GM12878 (cell line): ENCODE measurements around the gene NBEA. TPM values are rescaled to one million over a fixed set of nuclear protein-coding genes. Genes with fewer than 3 reads are reported as not detected.

Source experiments
- ATAC-seq: fragments of 200-7000 bp; cut with Tn5 transposase; 3 replicates; pipeline ENCODE4 v1.9.1; 2020; ENCODE audit warnings: mild to moderate bottlenecking, moderate library complexity
- BruUV-seq: library from RNA; stranded (reverse); fragments of 400-500 nt; replicated peaks from 2 replicates; lab custom pipeline; 2021; lab: Mats Ljungman, UMichigan
- CTCF ChIA-PET: fragments of 300-600 bp; sonication (Branson Sonifier 250); formaldehyde crosslinking; extraction: SDS; loops from one replicate; lab custom pipeline; 2021; ENCODE audit warnings: inconsistent platforms; lab: Yijun Ruan, JAX
- POLR2A ChIA-PET: fragments of 350-600 bp; formaldehyde crosslinking; extraction: SDS; loops from one replicate; lab custom pipeline; 2021; ENCODE audit warnings: inconsistent platforms; lab: Charles Lee
- RAD21 ChIA-PET: fragments of 300-600 bp; sonication (Branson Sonifier 250); formaldehyde crosslinking; loops from one replicate; lab custom pipeline; 2023; ENCODE audit warnings: antibody characterized with exemption; ENCODE audit not compliant: unreplicated experiment; lab: Charles Lee
- SMC1A ChIA-PET: fragments of 300-600 bp; sonication (Branson Sonifier 250); formaldehyde crosslinking; loops from one replicate; lab custom pipeline; 2023; ENCODE audit not compliant: unreplicated experiment, uncharacterized antibody; lab: Charles Lee
- DNase-seq: peaks from one replicate; pipeline ENCODE4 v3.0.0-alpha.2; 2011; ENCODE audit warnings: low read depth, low spot score
- FAIRE-seq: peaks from 3 replicates; lab custom pipeline; 2011; peaks lifted over from hg19 to GRCh38; lab: Jason Lieb, UNC
- H2AFZ ChIP-seq: 2 replicates; pipeline ENCODE4 v1.6.0; 2011; ENCODE audit warnings: low read depth, low read length, control low read depth; ENCODE audit not compliant: control insufficient read depth
- H3K27ac ChIP-seq: 2 replicates; pipeline ENCODE4 v1.5.1; 2011; ENCODE audit warnings: control low read depth; ENCODE audit not compliant: control insufficient read depth, insufficient read depth
- H3K27me3 ChIP-seq, 2 experiments: replicated peaks in 1 of 2; 2 replicates each; pipeline versions ENCODE4 v1.6.0 to v1.6.1; 2011; ENCODE audit warnings: low read length in 1 of 2; ENCODE audit not compliant: control insufficient read depth in 2 of 2, insufficient read depth in 2 of 2
- H3K36me3 ChIP-seq, 2 experiments: 2 replicates each; pipeline ENCODE4 v1.5.1; 2011; ENCODE audit warnings: low read length in 1 of 2; ENCODE audit not compliant: control insufficient read depth in 2 of 2, insufficient read depth in 2 of 2
- H3K4me1 ChIP-seq: 2 replicates; pipeline ENCODE4 v1.6.1; 2011; ENCODE audit warnings: mild to moderate bottlenecking, low read length, moderate library complexity, mixed read lengths; ENCODE audit not compliant: control insufficient read depth, insufficient read depth
- H3K4me2 ChIP-seq: 2 replicates; pipeline ENCODE4 v1.6.0; 2011; ENCODE audit warnings: control low read depth; ENCODE audit not compliant: control insufficient read depth, insufficient read depth
- H3K4me3 ChIP-seq: fragments of 200-600 bp; sonication (generic); 2 replicates; pipeline ENCODE4 v1.5.1; 2016
- H3K79me2 ChIP-seq: 2 replicates; pipeline ENCODE4 v1.6.0; 2011; ENCODE audit warnings: low read length; ENCODE audit not compliant: control insufficient read depth, insufficient read depth
- H3K9ac ChIP-seq: 2 replicates; pipeline ENCODE4 v1.8.0; 2011; ENCODE audit warnings: low read length, control low read depth, mixed read lengths; ENCODE audit not compliant: control insufficient read depth, insufficient read depth
- H3K9me3 ChIP-seq: replicated peaks from 3 replicates; pipeline ENCODE4 v1.5.1; 2011; ENCODE audit warnings: mild to moderate bottlenecking, low read length; ENCODE audit not compliant: control insufficient read depth, insufficient read depth
- H4K20me1 ChIP-seq: 2 replicates; pipeline ENCODE4 v1.6.0; 2011; ENCODE audit not compliant: control insufficient read depth, insufficient read depth
- BHLHE40 ChIP-seq, 2 experiments: fragments of 450-650 bp in 1 of 2; IDR thresholded peaks; 2 replicates each; pipeline ENCODE4 v1.6.1; 2011 to 2017; ENCODE audit warnings: low read depth in 2 of 2, borderline replicate concordance in 1 of 2, improper control_type of control experiment in 1 of 2, low read length in 1 of 2, mild to moderate bottlenecking in 1 of 2
- GABPA ChIP-seq: IDR thresholded peaks from 2 replicates; pipeline ENCODE4 v1.6.1; 2014; ENCODE audit warnings: antibody characterized with exemption, low read depth, mild to moderate bottlenecking, inconsistent platforms
- IRF3 ChIP-seq: fragments of 450-650 bp; IDR thresholded peaks from 2 replicates; pipeline ENCODE4 v1.6.1; 2014; ENCODE audit warnings: mild to moderate bottlenecking
- KLF5 ChIP-seq: fragments of 450-650 bp; IDR thresholded peaks from 2 replicates; pipeline ENCODE4 v1.6.1; 2014; ENCODE audit warnings: mild to moderate bottlenecking; ENCODE audit not compliant: partially characterized antibody
- PML ChIP-seq: IDR thresholded peaks from 2 replicates; pipeline ENCODE4 v1.6.1; 2012; ENCODE audit warnings: low read length, inconsistent platforms
- RFX5 ChIP-seq: IDR thresholded peaks from 2 replicates; pipeline ENCODE4 v1.6.1; 2011; ENCODE audit warnings: low read depth, low read length, improper control_type of control experiment
- SPI1 ChIP-seq: IDR thresholded peaks from 2 replicates; pipeline ENCODE4 v1.6.1; 2011; ENCODE audit warnings: low read depth, mild to moderate bottlenecking, low read length, moderate library complexity, borderline replicate concordance; ENCODE audit not compliant: insufficient read depth
- TBL1XR1 ChIP-seq: IDR thresholded peaks from 2 replicates; pipeline ENCODE4 v1.6.1; 2012; ENCODE audit warnings: low read depth, low read length, improper control_type of control experiment
- WGBS: methylation state at CpG from one replicate; pipeline ENCODE4 v1.1.6; 2016; ENCODE audit warnings: low lambda C conversion rate; ENCODE audit not compliant: insufficient replicate concordance, insufficient coverage; ENCODE audit errors: missing lambda C conversion rate; 5-methylcytosine and 5-hydroxymethylcytosine counted together
- in situ Hi-C: fragments of 300-500 bp; cut with MboI; formaldehyde crosslinking; loops from 9 replicates; pipeline ENCODE4 v1.14.3; 2018; ENCODE audit warnings: mixed read lengths
- intact Hi-C: fragments of 100-400 bp; cut with micrococcal nuclease; formaldehyde crosslinking; loops from one replicate; pipeline ENCODE4 v1.14.2; 2022; ENCODE audit not compliant: unreplicated experiment
- polyA plus RNA-seq, 11 experiments: library from polyadenylated mRNA; depleted of rRNA in 4 of 11; unstranded in 6 of 11; stranded (reverse) in 5 of 11; fragments of >200 nt; fragmentation: Nextera tagmentation in 4 of 11; fragmentation: Illumina TruSeq in 1 of 11; extraction: Ambion mirVana in 4 of 11; extraction: Trizol in 1 of 11; gene quantifications; 1 replicate in 1 of 11; 2 replicates in 10 of 11; pipeline versions ENCODE4 v1.2.1 to v1.2.3, GENCODE V29; 2011 to 2016; ENCODE audit warnings: inconsistent platforms in 2 of 11, missing spikeins in 2 of 11, low read depth in 1 of 11
- total RNA-seq, 4 experiments: library from RNA; depleted of rRNA in 3 of 4; stranded (reverse); fragments of >200 nt in 3 of 4; fragmentation: Illumina TruSeq in 1 of 4; extraction: Trizol in 1 of 4; gene quantifications; 2 replicates each; pipeline versions ENCODE4 v1.2.1 to v1.2.3, GENCODE V29; 2013 to 2021
- TF ChIP-seq, protein P1 (sequence below): fragments of 450-650 bp; IDR thresholded peaks from 2 replicates; pipeline ENCODE4 v1.6.1; 2016; ENCODE audit warnings: mild to moderate bottlenecking

The NBEA gene
- total and polyA plus RNA-seq, 10 of the 15 experiments (the other 5 are each of a cell fraction or from before 2014, with no cell fraction given) = 0.23 to 3.6 (median 0.55) TPM

DNA sequence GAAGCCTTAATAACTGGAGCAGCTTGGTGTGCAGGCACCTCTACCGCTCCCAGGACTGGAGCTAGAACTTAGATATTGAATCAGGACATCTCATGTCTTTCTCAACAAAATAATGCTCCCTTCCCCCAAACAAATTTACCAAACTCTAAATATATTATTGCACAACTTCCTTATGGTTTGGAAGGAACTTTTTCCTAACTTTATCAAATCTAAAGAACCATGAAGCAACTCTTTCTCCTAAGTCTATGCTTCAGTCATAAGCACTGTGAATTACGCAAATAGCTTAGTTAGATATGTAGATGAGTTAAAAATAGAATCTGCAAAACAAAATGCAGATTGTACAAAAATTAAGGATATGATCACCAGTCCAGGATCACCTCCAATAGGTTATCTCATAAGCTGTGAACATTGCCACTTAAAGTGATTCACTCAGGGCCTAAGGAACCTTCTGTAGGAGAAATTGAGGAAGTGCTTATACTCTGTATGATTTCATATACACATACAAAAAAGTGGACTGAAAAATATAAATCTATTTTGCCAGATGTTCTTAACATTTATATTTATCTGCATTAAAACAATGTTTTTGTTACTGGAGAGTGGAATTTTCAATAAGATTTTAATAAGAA, 554.8 kb downstream of the NBEA start:
- FAIRE-seq (no peak), ATAC-seq (no peak), DNase-seq (no peak)
- Histone ChIP-seq H3K79me2 (no peaks in the 10 kb centered on the region), H4K20me1 (no peaks in the 10 kb centered on the region), H3K4me2 (no peak overlapping the region), H3K27ac (no peak overlapping the region), H3K9me3 (no peaks in the 10 kb centered on the region), H2AFZ (no peak overlapping the region), H3K36me3 (no peaks in the 10 kb centered on the region), H3K9ac (no peak overlapping the region), H3K4me3 (no peak overlapping the region), H3K27me3 (no peaks in the 10 kb centered on the region), H3K4me1 (no peaks in the 10 kb centered on the region)
- POLR2A ChIA-PET = no interaction called here
- intact Hi-C loops (no loop called here), in situ Hi-C loops (no loop called here)
- 53% methylated on average over 2 of the region's 2 CpGs for WGBS
- CTCF ChIA-PET = no interaction called here
- BruUV-seq = no TSS peak
- RAD21 ChIA-PET = no interaction called here
- SMC1A ChIA-PET = no interaction called here
- TF ChIP-seq KLF5 = no peak
- TF ChIP-seq SPI1 = peak; percentile 29; the same call in 1 of the 2 replicates

GRCh38 chr13:35498231-35498630, 556.2 kb downstream of the NBEA start:
- no peak overlapping the region for H3K27ac ChIP-seq
- H3K9ac ChIP-seq = no peak overlapping the region
- CTCF ChIA-PET = no interaction called here
- DNase-seq (no peak), ATAC-seq (no peak), FAIRE-seq (no peak)
- no peaks in the 10 kb centered on the region for H3K79me2 ChIP-seq
- no peak overlapping the region for H3K4me2 ChIP-seq
- H3K4me1 ChIP-seq = no peaks in the 10 kb centered on the region
- SMC1A ChIA-PET = no interaction called here
- no TSS peak for BruUV-seq
- no peaks in the 10 kb centered on the region for H4K20me1 ChIP-seq
- intact Hi-C loops = no loop called here
- H2AFZ ChIP-seq = no peak overlapping the region
- RAD21 ChIA-PET = no interaction called here
- H3K27me3 ChIP-seq = no peaks in the 10 kb centered on the region
- H3K36me3 ChIP-seq = no peaks in the 10 kb centered on the region
- no peaks in the 10 kb centered on the region for H3K9me3 ChIP-seq
- POLR2A ChIA-PET = no interaction called here
- TF ChIP-seq IRF3 (no peak), PML (no peak), RFX5 (no peak), TBL1XR1 (no peak), GABPA (no peak), BHLHE40 (IDR thresholded peaks at IDR 0.05; ENCODE audit: borderline replicate concordance in 1 of 2, low read depth in 2 of 2, low read length in 1 of 2) (no peak)
- TF ChIP-seq, protein P1, sequence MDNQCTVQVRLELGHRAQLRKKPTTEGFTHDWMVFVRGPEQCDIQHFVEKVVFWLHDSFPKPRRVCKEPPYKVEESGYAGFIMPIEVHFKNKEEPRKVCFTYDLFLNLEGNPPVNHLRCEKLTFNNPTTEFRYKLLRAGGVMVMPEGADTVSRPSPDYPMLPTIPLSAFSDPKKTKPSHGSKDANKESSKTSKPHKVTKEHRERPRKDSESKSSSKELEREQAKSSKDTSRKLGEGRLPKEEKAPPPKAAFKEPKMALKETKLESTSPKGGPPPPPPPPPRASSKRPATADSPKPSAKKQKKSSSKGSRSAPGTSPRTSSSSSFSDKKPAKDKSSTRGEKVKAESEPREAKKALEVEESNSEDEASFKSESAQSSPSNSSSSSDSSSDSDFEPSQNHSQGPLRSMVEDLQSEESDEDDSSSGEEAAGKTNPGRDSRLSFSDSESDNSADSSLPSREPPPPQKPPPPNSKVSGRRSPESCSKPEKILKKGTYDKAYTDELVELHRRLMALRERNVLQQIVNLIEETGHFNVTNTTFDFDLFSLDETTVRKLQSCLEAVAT = no peak
- TF ChIP-seq, all 136 proteins: peak for 0
- H3K4me3 ChIP-seq = no peak overlapping the region
- in situ Hi-C loops = no loop called here
